Caco-2 (cell line): Measurements from ENCODE around the gene JMJD6. TPM values are rescaled to one million over a fixed set of nuclear protein-coding genes. Genes with fewer than 3 reads are reported as not detected.
"Not testable (repeated sequence)": the region's sequence is repeated elsewhere in the genome, so short reads cannot be mapped to it uniquely, and the experiment has no call there.

Experiments used
- BruUV-seq: library from RNA; stranded (reverse); fragments of 400-500 nt; replicated peaks from 2 replicates; lab custom pipeline; 2021; lab: Mats Ljungman, UMichigan
- CTCF ChIA-PET: fragments of 300-600 bp; sonication (Branson Sonifier 250); formaldehyde crosslinking; loops from one replicate; lab custom pipeline; 2022; ENCODE audit warnings: antibody characterized with exemption; lab: Charles Lee
- POLR2A ChIA-PET: fragments of 300-600 bp; sonication (Branson Sonifier 250); formaldehyde crosslinking; loops from one replicate; lab custom pipeline; 2022; ENCODE audit warnings: antibody characterized with exemption; lab: Charles Lee
- DNase-seq, 2 experiments: peaks; one replicate each; pipeline versions ENCODE4 v3.0.0 to v3.0.0-alpha.2; 2020 to 2022
- H3K27me3 ChIP-seq: replicated peaks from 2 replicates; pipeline ENCODE4 v1.6.0; 2011; ENCODE audit warnings: low read length; ENCODE audit not compliant: control insufficient read depth, insufficient read depth
- H3K36me3 ChIP-seq: 2 replicates; pipeline ENCODE4 v1.5.1; 2011; ENCODE audit warnings: low read length; ENCODE audit not compliant: control insufficient read depth, insufficient read depth
- H3K4me1 ChIP-seq: fragments of 250-450 bp; sonication (Bioruptor Pico); 2 replicates; pipeline ENCODE4 v1.5.1; 2020; ENCODE audit warnings: mild to moderate bottlenecking
- H3K4me3 ChIP-seq: 2 replicates; pipeline ENCODE4 v1.5.1; 2011; ENCODE audit warnings: low read depth, mild to moderate bottlenecking, control low read depth, low read length
- H3K9me3 ChIP-seq: fragments of 250-450 bp; sonication (Bioruptor Pico); 2 replicates; pipeline ENCODE4 v1.5.1; 2020; ENCODE audit warnings: mild to moderate bottlenecking, moderate library complexity
- H3K27ac Mint-ChIP-seq: one replicate; pipeline ENCODE4 v1.8.0; 2022; ENCODE audit warnings: mixed read lengths; ENCODE audit not compliant: unreplicated experiment
- H3K27me3 Mint-ChIP-seq: one replicate; pipeline ENCODE4 v1.8.0; 2022; ENCODE audit warnings: mixed read lengths; ENCODE audit not compliant: insufficient read depth, unreplicated experiment
- H3K36me3 Mint-ChIP-seq: one replicate; pipeline ENCODE4 v1.8.0; 2022; ENCODE audit warnings: mild to moderate bottlenecking, mixed read lengths; ENCODE audit not compliant: insufficient read depth, unreplicated experiment
- H3K4me1 Mint-ChIP-seq: one replicate; pipeline ENCODE4 v1.8.0; 2022; ENCODE audit warnings: low read depth, mixed read lengths; ENCODE audit not compliant: unreplicated experiment
- H3K4me3 Mint-ChIP-seq: one replicate; pipeline ENCODE4 v1.8.0; 2022; ENCODE audit warnings: mild to moderate bottlenecking, moderate library complexity, mixed read lengths; ENCODE audit not compliant: unreplicated experiment
- H3K9me3 Mint-ChIP-seq: one replicate; pipeline ENCODE4 v1.8.0; 2022; ENCODE audit warnings: mixed read lengths; ENCODE audit not compliant: unreplicated experiment
- CTCF ChIP-seq, 2 experiments: fragments of 200-600 bp in 1 of 2; IDR thresholded peaks; 1 replicate in 1 of 2; 2 replicates in 1 of 2; pipeline versions ENCODE4 v1.5.1 to v1.8.0; 2011 to 2022; ENCODE audit warnings: antibody characterized with exemption in 1 of 2, control low read depth in 1 of 2, inconsistent platforms in 1 of 2, low read depth in 1 of 2, low read length in 1 of 2, mild to moderate bottlenecking in 1 of 2, moderate library complexity in 1 of 2; ENCODE audit not compliant: insufficient read depth in 1 of 2, severe bottlenecking in 1 of 2, unreplicated experiment in 1 of 2
- intact Hi-C: fragments of 100-400 bp; cut with micrococcal nuclease; formaldehyde crosslinking; loops from one replicate; pipeline ENCODE4 v1.10.0; 2022; ENCODE audit not compliant: unreplicated experiment
- total RNA-seq: library from RNA; stranded (reverse); gene quantifications from 2 replicates; pipeline ENCODE4 v1.2.3, GENCODE V29; 2022

Gene JMJD6
- total RNA-seq, 1 experiment from 2014 or later: 37.4 TPM

- POLR2A ChIA-PET: interaction anchor here (0.5 to 0.6 kb wide), 2 partner anchors 142 to 228 kb away, joined by 6 to 11 read pairs; no protein-coding TSS in a partner anchor
- not testable (repeated sequence) for H3K4me3 Mint-ChIP-seq
Observed at GRCh38 chr17:76731800-76732733, 5.7 kb upstream of the JMJD6 start.

GRCh38 chr17:76727745-76728456 is 1.5 kb upstream of the JMJD6 start:
- no peak for TF ChIP-seq CTCF (IDR thresholded peaks at IDR 0.05; ENCODE audit: insufficient read depth in 1 of 2, low read depth in 1 of 2, low read length in 1 of 2, severe bottlenecking in 1 of 2, unreplicated experiment in 1 of 2)
- Mint-ChIP-seq H3K9me3 (no peaks in the 10 kb centered on the region), H3K27ac (peak overlapping the region; percentile 84), H3K36me3 (peaks cover 93% of the 10 kb centered on the region), H3K27me3 (no peaks in the 10 kb centered on the region), H3K4me3 (peak overlapping the region; percentile 90), H3K4me1 (no peaks in the 10 kb centered on the region)
- intact Hi-C loops: no loop called here
- CTCF ChIA-PET: interaction anchor here (1.1 to 1.7 kb wide), 4 partner anchors 8 to 171 kb away, joined by 3 to 7 read pairs (median 4); partner anchors contain the start of gene MFSD11
- Histone ChIP-seq H3K9me3 (no peaks in the 10 kb centered on the region), H3K36me3 (peaks cover 3% of the 10 kb centered on the region), H3K4me3 (peak overlapping the region; percentile 85), H3K4me1 (peaks cover 7% of the 10 kb centered on the region; the same call in 1 of the 2 replicates), H3K27me3 (no peaks in the 10 kb centered on the region)
- no peak for DNase-seq
- BruUV-seq: no TSS peak
- POLR2A ChIA-PET: interaction anchor here (0.6 to 1.6 kb wide), 6 partner anchors 9 to 251 kb away, joined by 3 to 9 read pairs (median 3); partner anchors contain the start of gene MFSD11

More at GRCh38 chr17:76731800-76732733, 5.7 kb upstream of the JMJD6 start:
- Histone ChIP-seq H3K36me3 (peaks cover 11% of the 10 kb centered on the region), H3K4me1 (peaks cover 25% of the 10 kb centered on the region)
- H3K9me3 ChIP-seq, H3K27ac Mint-ChIP-seq, H3K27me3 Mint-ChIP-seq, H3K27me3 ChIP-seq, DNase-seq, BruUV-seq, intact Hi-C loops, H3K9me3 Mint-ChIP-seq, H3K4me3 ChIP-seq: not testable (repeated sequence)
- H3K36me3 Mint-ChIP-seq: peaks cover 93% of the 10 kb centered on the region
- peaks cover 21% of the 10 kb centered on the region for H3K4me1 Mint-ChIP-seq
- CTCF ChIA-PET: interaction anchor here (0.5 kb wide), 1 partner anchor 28 kb away, joined by 3 read pairs; no protein-coding TSS in a partner anchor

GRCh38 chr17:76726776-76727718 is 641 bp upstream of the JMJD6 start, which contains the start of gene METTL23:
Gene METTL23, plus strand, starts transcription at chr17:76726839. Its CDS starts 2,872 bp downstream, at chr17:76729711.
- BruUV-seq: TSS peak; percentile 70
- Histone ChIP-seq H3K27me3 (no peaks in the 10 kb centered on the region), H3K9me3 (no peaks in the 10 kb centered on the region), H3K4me1 (peaks cover 7% of the 10 kb centered on the region; the same call in 1 of the 2 replicates), H3K4me3 (peak within 1 kb of the TSS; percentile 85), H3K36me3 (peaks cover 3% of the 10 kb centered on the region)
- CTCF ChIA-PET: interaction anchor here (0.6 to 1.7 kb wide), 6 partner anchors 9 to 169 kb away, joined by 3 to 7 read pairs (median 4); partner anchors contain the start of gene MFSD11
- DNase-seq: peak; percentile 83 to 86
- H3K27me3 Mint-ChIP-seq: no peaks in the 10 kb centered on the region
- intact Hi-C loops: loop anchor here (1.0 kb wide), 1 partner anchor 340 kb away; no protein-coding TSS in a partner anchor
- peaks cover 92% of the 10 kb centered on the region for H3K36me3 Mint-ChIP-seq
- H3K27ac Mint-ChIP-seq: peak within 1 kb of the TSS; percentile 84
- H3K9me3 Mint-ChIP-seq: no peaks in the 10 kb centered on the region
- peak within 1 kb of the TSS; percentile 90 for H3K4me3 Mint-ChIP-seq
- POLR2A ChIA-PET: interaction anchor here (0.6 to 1.6 kb wide), 6 partner anchors 9 to 170 kb away, joined by 3 to 9 read pairs (median 3); partner anchors contain the start of gene MFSD11
- peak; percentile 81 to 89 for TF ChIP-seq CTCF (IDR thresholded peaks at IDR 0.05; ENCODE audit: insufficient read depth in 1 of 2, low read depth in 1 of 2, low read length in 1 of 2, severe bottlenecking in 1 of 2, unreplicated experiment in 1 of 2)
- no peaks in the 10 kb centered on the region for H3K4me1 Mint-ChIP-seq
